ENCODE measurements around the gene BZW1.

BZW1 gene

GRCh38 chr2:200861617-200862155 is 50.0 kb downstream of the BZW1 start:
- ATAC-seq (ENCODE audit: low read depth) (no peak), DNase-seq (ENCODE audit: low spot score in 2 of 2) (no peak)
- Mint-ChIP-seq H3K4me1 (peaks cover 35% of the 10 kb centered on the region), H3K9me3 (no peaks in the 10 kb centered on the region), H3K36me3 (peaks cover 43% of the 10 kb centered on the region), H3K4me3 (peak overlapping the region; percentile 95), H3K27me3 (no peaks in the 10 kb centered on the region), H3K27ac (peak overlapping the region; percentile 97)

DNA sequence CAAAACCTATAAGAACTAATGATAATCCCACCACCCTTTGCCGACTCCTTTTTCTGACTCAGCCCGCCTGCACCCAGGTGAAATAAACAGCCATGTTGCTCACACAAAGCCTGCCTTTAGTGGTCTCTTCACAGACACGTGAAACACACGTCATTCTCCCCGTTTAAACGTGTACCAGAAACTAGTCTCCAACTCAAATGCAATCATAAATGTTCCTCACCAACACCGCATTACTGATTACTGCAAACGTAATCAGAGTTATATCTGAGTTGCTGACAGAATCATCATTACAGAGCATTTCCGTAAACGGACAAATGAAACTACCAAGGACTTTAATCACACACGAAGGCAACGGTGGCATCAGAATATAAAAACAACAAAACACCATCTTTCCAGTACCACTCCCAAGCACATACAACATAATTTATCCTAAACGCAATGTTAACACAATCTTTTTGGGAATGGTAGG is 50.9 kb downstream of the BZW1 start:
- H3K36me3 Mint-ChIP-seq = peaks cover 37% of the 10 kb centered on the region
- no peaks in the 10 kb centered on the region for H3K27me3 Mint-ChIP-seq
- peaks cover 35% of the 10 kb centered on the region for H3K4me1 Mint-ChIP-seq
- peak overlapping the region; percentile 95 for H3K4me3 Mint-ChIP-seq
- peak overlapping the region; percentile 97 for H3K27ac Mint-ChIP-seq
- DNase-seq (ENCODE audit: low spot score in 2 of 2) (peak; percentile 35 to 48), ATAC-seq (ENCODE audit: low read depth) (peak; percentile 17)
- H3K9me3 Mint-ChIP-seq = no peaks in the 10 kb centered on the region

DNA sequence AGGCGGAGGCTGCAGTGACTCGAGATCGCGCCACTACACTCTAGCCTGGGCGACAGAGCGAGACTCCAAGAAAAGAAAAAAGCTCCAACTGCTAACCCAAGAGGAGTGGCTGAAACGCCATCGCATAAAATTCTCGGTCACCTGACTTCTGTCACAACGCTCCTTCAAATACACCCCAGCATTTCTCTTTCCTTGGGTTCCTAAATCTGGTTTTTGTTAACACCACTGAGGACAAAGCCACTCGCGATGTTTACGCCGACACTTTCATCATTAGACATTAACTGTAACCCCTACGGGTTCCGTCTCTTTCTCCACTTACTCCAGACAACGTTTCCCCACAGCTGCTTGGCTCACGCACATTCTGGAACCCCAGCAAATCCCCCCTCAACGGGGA is 52.1 kb downstream of the BZW1 start:
- Mint-ChIP-seq H3K4me3 (peak overlapping the region; percentile 95), H3K4me1 (peaks cover 30% of the 10 kb centered on the region), H3K9me3 (no peaks in the 10 kb centered on the region), H3K27me3 (no peaks in the 10 kb centered on the region), H3K27ac (peak overlapping the region; percentile 97), H3K36me3 (peaks cover 26% of the 10 kb centered on the region)
- ATAC-seq (ENCODE audit: low read depth) (peak; percentile 7), DNase-seq (ENCODE audit: low spot score in 2 of 2) (peak in 1 of 2 donors; percentile 33)

- Mint-ChIP-seq H3K27me3 (no peaks in the 10 kb centered on the region), H3K9me3 (no peaks in the 10 kb centered on the region), H3K4me3 (peak within 1 kb of the TSS; percentile 95), H3K27ac (peak within 1 kb of the TSS; percentile 97), H3K4me1 (peaks cover 30% of the 10 kb centered on the region), H3K36me3 (peaks cover 26% of the 10 kb centered on the region)
- DNase-seq (ENCODE audit: low spot score in 2 of 2) = peak; percentile 90
- ATAC-seq (ENCODE audit: low read depth) = peak; percentile 79
Observed at GRCh38 chr2:200864176-200865034, 52.7 kb downstream of the BZW1 start, which contains the start of gene CLK1. TSS of gene CLK1 (minus strand) at chr2:200864658. CDS start at chr2:200861862, 2,796 bp downstream.

DNA sequence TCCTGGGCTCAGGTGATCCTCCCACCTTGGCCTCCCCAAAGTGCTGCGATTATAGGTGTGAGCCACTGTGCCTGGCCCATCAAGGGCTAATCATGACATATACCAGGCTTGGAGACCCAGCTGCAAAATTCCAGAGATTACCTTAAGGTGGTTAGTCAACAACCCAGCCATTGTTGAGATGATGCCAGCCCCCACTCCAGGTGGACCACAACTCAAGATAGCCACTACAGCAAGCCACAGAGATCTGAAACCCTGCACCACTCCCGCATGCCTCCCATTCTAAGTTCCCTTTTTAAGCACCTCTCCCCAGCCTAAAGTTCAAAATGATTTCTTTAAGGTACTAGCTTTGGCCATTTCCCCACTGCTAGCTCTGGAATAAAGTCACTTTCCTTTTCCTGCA is 57.3 kb downstream of the BZW1 start:
- H3K9me3 Mint-ChIP-seq = no peaks in the 10 kb centered on the region

DNA sequence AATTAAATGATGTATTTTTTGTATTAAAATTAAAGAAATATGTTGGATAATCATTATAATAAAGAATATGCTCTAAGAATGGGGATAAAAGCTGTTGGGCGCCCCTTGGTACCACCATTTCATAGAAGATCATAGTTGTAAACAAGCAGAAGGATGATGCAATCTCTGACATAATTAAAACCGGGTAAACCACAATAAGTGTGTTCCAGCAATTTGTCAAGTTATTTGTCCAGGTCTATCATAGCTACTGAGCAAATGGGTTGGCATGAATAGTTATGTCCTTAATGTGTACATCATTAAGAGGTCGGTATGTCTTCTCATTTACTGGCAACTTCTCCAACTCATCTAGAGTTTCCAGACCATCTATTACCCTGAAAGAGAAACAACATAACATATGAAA is 59.4 kb downstream of the BZW1 start:
- no peak overlapping the region for H3K27ac Mint-ChIP-seq
- no peak for ATAC-seq (ENCODE audit: low read depth)
- peaks cover 3% of the 10 kb centered on the region for H3K4me1 Mint-ChIP-seq

More for the DNA sequence above, 57.3 kb downstream of the BZW1 start:
- H3K4me3 Mint-ChIP-seq = no peak overlapping the region
- H3K36me3 Mint-ChIP-seq = peaks cover 2% of the 10 kb centered on the region
- DNase-seq (ENCODE audit: low spot score in 2 of 2) (no peak), ATAC-seq (ENCODE audit: low read depth) (no peak)
- no peaks in the 10 kb centered on the region for H3K27me3 Mint-ChIP-seq
- peaks cover 8% of the 10 kb centered on the region for H3K4me1 Mint-ChIP-seq
- H3K27ac Mint-ChIP-seq = no peak overlapping the region

DNA sequence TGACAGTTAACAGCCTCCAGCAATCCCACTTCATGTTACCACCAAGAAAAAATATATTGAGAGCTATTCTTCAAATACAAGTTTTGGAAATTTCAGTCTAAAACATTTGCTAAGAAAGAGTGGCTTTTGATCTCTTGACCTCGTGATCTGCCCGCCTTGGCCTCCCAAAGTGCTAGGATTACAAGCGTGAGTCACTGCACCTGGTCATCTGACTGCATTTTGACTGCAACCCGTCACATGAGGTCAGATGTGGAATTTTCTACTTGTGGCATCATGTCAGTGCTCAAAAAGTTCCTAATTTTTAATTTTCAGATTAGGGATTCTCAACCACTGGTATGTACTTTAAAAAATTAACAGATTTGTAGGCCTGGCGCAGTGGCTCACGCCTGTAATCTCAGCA is 61.9 kb downstream of the BZW1 start:
- DNase-seq (ENCODE audit: low spot score in 2 of 2) = no peak
- no peak overlapping the region for H3K27ac Mint-ChIP-seq
- H3K4me1 Mint-ChIP-seq = peaks cover 2% of the 10 kb centered on the region
- H3K9me3 Mint-ChIP-seq = no peaks in the 10 kb centered on the region
- H3K27me3 Mint-ChIP-seq = no peaks in the 10 kb centered on the region
- peaks cover 10% of the 10 kb centered on the region for H3K36me3 Mint-ChIP-seq
- ATAC-seq (ENCODE audit: low read depth) = no peak
- H3K4me3 Mint-ChIP-seq = no peak overlapping the region

More for the DNA sequence above, 59.4 kb downstream of the BZW1 start:
- no peak for DNase-seq (ENCODE audit: low spot score in 2 of 2)
- H3K4me3 Mint-ChIP-seq = no peak overlapping the region
- no peaks in the 10 kb centered on the region for H3K27me3 Mint-ChIP-seq
- H3K9me3 Mint-ChIP-seq = no peaks in the 10 kb centered on the region
- H3K36me3 Mint-ChIP-seq = peaks cover 8% of the 10 kb centered on the region

Measured in memory B cell (primary cell).